Pulmonary artery endothelial cell (primary cell): Measurements from ENCODE around the gene CCDC102B. TPM values are rescaled to one million over a fixed set of nuclear protein-coding genes. Genes with fewer than 3 reads are reported as not detected.
A peak's percentile ranks its signal among the peaks of the same experiment; 100 is the strongest.
"Not testable (repeated sequence)": the region's sequence is repeated elsewhere in the genome, so short reads cannot be mapped to it uniquely, and the experiment has no call there.

Source experiments
- DNase-seq: peaks from one replicate; pipeline ENCODE4 v3.0.0-alpha.2; 2011; ENCODE audit warnings: low read depth, low spot score
- total RNA-seq: library from RNA; depleted of rRNA; stranded (reverse); fragments of >200 nt; gene quantifications from 2 replicates; pipeline ENCODE4 v1.2.3, GENCODE V29; 2014

Gene CCDC102B
- total RNA-seq, 1 donor from 2014 or later: 1.7 TPM

- no peak for DNase-seq
These were observed 28.2 kb downstream of the CCDC102B start for GRCh38 chr18:68826121-68826520.

DNA sequence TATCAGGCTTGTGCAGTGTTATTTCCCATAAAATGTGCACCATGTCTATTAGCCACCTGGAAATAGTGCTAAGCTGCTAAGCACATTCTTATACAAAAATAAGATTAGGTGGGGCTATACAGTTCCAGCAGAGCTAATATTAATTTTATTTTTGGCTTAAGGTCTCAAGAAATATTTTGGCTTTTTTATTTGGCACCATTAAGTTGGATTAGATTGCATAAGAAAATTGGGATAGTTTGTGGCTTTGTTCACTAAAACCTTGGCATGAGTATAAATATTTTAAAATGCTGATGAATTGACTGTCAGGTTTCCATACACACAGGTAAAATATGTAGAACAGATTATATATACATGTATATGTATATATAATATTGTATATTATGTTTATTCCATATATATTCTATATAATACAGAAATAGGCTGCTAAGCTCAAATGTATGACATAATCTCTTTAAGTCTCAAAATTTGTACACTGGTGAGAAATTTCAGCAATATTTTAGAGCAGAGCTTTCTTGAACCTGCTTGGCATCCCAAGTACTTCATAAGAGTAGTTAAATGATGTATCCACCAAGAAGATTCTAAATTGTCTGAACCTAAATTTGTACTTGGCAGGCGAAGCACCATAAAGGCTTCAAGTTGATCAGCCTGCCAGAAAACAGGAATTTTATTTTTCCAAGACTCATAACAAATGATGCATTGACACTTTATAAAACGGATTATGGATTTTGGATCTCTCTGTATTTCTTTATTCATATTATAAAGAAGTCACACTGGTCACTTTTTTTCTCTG lies 32.6 kb downstream of the CCDC102B start:
- DNase-seq: no peak

- no peak for DNase-seq
These were observed 35.9 kb downstream of the CCDC102B start for GRCh38 chr18:68833756-68834155.

DNA sequence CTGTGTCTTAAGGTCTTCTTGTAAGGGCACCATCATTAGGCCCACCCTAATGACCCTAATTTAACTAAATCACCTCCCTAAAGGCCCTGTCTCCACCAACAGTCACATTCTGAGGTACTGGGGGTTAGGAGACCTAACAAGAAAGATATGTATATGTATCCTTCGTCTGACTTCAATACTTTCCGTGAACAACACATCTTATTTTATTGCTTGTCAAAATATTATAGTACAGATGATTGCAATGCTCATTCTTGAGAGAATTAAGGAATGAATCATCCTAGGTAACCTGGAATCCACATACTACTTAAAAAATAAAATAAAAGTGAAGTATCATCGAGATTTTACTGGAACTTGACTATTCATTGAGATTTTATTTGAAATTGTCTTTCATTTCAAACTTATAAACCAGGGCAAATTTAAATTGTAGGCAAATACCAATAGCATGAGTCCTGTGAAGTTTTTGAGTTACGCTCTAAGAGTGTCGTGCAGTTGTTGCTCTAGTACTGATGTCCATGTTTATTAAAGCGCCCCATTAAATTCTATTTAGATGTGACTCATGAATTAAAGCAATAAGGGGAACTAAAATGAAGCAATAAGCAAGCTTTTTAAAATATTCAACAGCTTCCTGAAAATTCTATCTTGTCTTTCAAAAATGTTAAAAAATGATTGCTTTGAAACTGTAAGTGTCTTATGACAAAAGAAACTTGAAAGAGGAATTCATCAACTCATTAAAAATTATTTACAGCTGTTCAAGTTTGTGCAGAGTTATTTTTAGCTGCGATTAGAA lies 40.0 kb downstream of the CCDC102B start:
- DNase-seq: no peak

GRCh38 chr18:68839701-68840100 lies 41.8 kb downstream of the CCDC102B start:
- no peak for DNase-seq

- DNase-seq: peak; percentile 82
These were observed 42.8 kb downstream of the CCDC102B start for GRCh38 chr18:68840554-68841263.

GRCh38 chr18:68841301-68841700 lies 43.4 kb downstream of the CCDC102B start:
- no peak for DNase-seq

- no peak for DNase-seq
These were observed 45.1 kb downstream of the CCDC102B start for GRCh38 chr18:68842951-68843350.

GRCh38 chr18:68843473-68844089 lies 45.7 kb downstream of the CCDC102B start:
- no peak for DNase-seq

DNA sequence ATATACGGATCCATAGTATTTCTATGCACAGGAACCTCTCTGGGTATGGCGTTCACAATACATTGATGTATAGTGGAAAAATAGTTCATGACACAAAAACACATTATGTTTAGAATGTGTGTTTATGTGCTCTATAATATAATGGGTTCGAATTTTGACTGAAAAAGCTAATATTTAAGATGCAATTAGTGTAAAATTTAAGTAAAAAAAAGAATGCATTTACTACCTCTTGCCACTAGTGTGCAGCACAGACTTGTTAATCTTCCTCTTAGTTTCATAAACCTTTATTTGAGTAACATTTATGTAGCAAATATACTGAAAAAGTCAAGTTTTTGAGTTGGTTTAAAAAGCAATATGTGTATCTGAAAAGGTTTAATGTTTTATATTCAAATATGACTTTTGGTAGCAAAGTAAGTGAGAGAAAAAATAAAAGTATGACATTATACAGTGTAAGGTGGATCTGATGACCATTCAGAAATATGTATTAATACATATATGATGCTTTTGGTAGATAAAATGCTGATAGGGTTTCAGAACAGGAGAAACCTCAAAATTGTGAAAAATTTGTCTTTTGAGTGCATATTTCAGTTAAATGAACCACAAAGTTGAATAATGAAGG lies 49.4 kb downstream of the CCDC102B start:
- DNase-seq: peak; percentile 11

DNA sequence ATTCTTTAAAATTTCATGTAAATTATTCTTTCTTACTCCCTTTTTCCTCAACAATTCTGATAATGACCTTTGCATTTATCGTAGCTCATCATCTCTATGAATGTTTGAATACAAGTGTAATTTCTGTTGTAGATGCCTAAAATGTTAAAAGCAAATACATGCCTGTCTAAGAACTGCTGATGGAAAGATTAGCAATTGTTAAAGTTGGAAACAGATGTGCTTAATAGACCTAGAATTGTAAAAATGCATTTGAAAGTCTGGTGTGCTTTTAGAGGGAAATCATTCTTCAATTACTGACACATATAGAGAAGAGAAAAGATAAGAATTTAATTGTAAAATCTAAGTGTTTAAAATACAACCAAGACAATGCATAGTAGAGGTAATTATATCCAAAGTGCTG lies 50.4 kb downstream of the CCDC102B start:
- no peak for DNase-seq

- no peak for DNase-seq
These were observed 57.0 kb downstream of the CCDC102B start for GRCh38 chr18:68854786-68855391.

DNA sequence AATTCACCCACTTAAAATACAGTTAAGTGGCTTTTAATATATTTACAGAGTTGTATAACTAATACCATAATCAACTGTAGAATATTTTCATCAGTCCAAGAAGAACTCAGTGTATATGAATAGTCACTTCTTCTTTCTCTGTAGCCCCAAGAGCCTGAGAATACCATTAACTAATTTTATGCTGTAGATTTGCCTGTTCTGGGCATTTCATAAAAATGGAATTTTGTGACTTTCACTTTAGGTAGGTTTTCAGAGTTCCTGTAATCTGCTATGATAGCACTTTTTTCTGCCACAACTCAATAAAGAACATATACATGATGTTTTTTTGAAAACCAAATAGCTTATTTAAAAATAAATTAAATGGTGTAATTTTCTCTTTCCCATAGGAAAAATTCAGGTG lies 57.6 kb downstream of the CCDC102B start:
- DNase-seq: no peak

DNA sequence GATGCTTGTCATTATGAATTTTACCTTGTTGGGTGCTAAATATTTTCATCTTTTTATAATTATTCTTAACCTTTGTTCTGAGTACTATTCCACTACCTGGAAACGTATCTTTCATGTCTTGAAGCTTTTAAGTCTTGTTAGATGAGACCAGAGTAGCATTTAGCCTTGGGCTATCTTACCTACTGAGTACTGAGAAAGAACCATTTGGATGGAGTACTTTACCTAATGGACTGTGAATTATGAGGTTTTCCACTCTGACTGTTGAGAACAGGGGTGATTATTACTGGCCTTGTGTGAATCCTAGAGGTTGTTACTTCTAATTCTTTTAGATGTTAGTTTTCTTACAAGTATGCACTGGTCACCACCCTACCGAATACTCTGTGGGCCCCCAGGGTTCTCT lies 63.5 kb downstream of the CCDC102B start:
- no peak for DNase-seq

DNA sequence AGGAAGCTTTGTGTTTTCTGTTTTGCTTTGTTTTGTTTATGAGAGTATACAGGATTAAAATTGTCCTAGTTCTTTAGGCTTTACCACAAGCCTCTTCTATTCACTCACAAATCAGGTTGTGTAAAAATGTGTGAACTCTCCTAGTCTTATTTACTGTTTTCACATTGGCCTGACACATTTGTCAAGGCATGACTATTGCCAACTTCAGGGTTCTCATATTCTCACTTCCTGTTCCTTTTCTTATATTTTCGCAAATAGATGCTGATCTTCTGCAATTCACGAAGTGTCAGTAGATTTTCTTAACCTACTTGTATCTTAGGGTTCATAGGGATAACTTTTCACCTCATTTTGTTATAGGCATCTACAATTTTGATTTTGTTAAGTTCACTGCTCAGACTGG lies 67.1 kb downstream of the CCDC102B start:
- no peak for DNase-seq

GRCh38 chr18:68865503-68865902 lies 67.6 kb downstream of the CCDC102B start:
- DNase-seq: no peak

DNA sequence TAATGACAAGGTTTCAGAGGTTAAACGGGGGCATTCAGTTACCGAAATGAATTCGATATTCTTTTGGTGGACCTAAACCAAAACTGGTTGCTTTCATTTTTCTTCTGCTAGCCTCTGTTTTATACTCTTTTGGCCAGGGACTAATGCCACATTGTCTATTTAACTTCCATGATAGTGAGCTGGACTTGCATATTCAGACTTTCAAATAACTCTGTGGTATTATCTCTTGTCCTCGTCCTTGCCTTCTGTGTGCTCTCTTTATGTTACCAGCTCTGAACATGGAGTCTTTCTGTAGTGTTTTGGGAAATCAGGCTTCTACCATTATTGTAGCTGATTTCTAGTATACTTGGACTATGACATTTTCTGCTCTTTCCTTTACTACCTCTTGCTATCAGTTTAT lies 75.1 kb downstream of the CCDC102B start:
- no peak for DNase-seq

DNA sequence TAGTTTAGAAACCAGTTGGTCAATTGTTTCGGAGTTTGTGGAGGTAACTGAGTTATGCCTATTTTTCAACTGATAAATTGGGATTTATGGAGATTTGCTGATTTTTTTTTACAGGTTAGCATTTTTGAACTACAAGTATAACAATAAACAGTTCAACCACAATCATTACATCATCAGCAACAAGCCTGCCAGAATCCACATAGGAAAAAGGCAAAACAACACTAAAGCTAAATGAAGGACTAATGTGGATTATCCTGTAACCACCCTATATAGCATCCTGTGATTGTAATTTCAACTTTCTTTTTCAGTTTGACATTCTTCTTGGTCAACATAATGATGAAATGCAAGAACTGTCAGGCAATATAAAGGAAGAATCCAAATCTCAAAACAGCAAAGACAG lies 76.5 kb downstream of the CCDC102B start:
- DNase-seq: no peak

GRCh38 chr18:68879947-68880346 lies 82.1 kb downstream of the CCDC102B start:
- DNase-seq: not testable (repeated sequence)

GRCh38 chr18:68887410-68887809 lies 89.5 kb downstream of the CCDC102B start:
- DNase-seq: no peak

- no peak for DNase-seq
These were observed 95.5 kb downstream of the CCDC102B start for GRCh38 chr18:68893354-68893753.
